Superior temporal gyrus (tissue), 1 donor: Measurements from ENCODE around the gene GDI1.
A peak's percentile ranks its signal among the peaks of the same experiment; 100 is the strongest.

Source experiments
- DNase-seq: peaks from one replicate; pipeline ENCODE4 v3.0.0-alpha.2; 2016; ENCODE audit errors: extremely low spot score

GDI1 gene

DNA sequence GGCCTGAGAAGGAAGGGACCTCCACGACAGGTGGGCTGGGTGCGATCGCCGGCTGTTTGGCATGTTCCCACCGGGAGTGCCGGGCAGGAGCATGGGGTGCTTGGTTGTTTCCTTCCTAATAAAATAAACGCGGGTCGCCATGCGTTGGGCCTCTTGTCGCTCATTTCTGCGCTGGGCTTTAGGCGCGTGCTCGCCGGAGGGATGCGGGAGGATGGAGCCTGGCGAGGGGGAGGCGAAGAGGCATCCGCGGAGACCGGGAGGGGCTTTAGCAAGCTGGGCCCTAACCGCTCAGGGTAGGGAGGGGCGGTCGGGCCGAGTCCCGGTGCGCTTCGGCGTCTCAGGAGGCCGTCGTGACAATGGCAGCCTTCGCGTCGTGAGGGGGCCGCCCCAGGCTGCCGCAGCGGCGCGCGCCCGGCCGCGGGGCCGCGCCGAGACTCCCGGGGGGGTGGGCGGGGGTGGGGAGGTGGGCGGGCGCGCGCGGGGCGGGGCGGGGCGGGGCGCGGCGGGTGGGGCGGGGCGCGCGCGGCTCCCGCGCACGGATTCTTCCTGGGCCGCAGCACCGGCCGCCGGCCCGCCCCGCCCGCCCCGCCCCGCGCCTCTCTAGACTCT lies 476 bp upstream of the GDI1 start:
- DNase-seq = no peak

DNA sequence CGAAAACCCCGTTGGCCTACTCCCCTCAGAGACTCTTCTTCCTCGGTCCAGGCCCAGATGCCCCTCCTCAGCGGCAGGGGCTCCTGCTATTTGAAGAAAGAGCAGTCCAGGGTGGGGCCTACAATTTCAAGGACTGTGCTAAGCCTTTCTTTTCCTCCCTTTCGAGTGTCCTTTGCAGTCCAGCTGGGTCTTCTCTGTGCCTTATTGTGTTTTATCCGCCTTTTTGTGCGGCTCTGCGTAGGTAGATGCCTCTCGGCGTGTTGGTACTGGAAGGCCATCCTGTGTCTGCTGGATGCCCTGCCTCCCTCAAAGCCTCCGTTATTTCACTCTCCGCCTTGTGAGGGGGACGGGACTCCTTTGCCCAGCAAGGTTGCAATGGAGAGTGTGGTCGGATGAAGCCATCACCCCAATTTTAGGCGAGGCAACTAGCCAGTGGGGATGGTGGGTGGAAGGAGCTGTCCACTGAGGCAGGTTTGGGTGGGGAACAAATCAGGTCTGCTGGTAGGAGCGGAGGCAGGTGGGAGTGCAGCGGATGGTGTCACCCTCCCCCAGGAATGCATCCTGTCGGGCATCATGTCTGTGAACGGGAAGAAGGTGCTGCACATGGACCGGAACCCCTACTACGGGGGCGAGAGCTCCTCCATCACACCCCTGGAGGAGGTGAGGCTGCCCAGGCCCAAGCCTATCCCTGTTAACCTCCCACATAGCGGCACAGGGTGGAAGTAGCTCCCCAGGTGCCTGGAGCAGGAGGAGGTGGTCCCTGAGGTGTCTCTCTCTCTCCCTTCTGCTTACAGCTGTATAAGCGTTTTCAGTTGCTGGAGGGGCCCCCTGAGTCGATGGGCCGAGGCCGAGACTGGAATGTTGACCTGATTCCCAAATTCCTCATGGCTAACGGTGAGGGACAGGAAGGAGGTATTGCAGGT lies 1.3 kb downstream of the GDI1 start:
- DNase-seq = no peak

DNA sequence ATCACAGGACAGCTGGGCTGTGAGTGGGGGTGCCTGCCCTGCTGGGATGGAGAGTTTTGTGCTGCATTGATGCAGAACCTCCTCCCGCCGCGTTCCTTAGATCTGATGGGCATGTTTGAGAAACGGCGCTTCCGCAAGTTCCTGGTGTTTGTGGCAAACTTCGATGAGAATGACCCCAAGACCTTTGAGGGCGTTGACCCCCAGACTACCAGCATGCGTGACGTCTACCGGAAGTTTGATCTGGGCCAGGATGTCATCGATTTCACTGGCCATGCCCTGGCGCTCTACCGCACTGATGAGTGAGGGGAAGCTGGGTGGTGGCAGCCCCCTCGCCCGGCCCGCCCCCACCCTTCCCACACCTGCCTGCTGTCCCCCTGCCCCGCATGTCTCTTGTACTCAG lies 2.9 kb downstream of the GDI1 start:
- DNase-seq = no peak

DNA sequence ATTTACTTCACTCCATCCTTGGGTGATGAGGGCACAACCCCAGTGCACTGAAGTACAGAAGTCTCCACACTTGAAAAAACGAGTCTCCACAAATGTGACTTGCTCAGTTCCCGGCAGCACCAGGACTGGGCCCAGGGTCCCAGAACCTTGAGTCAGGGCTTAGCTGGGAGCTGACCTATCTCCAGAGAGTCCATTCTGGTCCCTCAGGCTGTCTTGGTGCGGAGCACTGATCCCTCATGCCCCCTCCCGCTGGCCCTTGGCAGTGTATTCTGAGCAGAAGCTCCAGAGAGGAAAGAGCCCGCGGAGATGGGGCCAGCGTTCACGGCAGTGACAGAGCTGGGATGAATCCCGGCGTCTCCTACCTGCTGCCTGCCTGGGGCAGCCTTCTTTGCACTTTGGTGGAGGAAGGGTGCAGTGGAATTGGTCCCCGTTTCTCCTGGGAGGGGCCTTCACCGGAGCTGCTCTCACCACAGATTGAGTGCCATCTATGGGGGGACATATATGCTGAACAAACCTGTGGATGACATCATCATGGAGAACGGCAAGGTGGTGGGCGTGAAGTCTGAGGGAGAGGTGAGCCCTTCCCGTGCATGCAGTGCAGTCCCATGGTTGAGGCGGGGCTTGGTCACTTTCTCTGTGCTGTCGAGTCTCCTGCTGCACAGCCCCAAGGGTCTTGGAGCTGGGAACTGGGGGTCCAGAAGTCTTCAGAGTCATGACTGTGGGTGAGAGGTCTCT lies 3.8 kb downstream of the GDI1 start:
- DNase-seq = no peak

DNA sequence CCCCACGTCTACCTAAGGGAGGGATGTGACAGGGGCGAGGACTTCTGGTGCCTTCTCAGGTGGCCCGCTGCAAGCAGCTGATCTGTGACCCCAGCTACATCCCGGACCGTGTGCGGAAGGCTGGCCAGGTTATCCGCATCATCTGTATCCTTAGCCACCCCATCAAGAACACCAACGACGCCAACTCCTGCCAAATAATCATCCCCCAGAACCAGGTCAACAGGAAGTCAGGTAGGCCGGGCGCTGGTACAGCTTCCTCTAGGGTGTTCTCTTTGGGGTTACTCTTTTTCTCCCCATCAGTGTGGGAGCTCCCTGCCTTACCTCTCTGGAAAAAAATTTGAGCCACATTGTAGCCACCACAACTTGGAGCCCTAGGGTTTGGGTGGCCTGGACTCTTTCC lies 4.6 kb downstream of the GDI1 start:
- DNase-seq = no peak

DNA sequence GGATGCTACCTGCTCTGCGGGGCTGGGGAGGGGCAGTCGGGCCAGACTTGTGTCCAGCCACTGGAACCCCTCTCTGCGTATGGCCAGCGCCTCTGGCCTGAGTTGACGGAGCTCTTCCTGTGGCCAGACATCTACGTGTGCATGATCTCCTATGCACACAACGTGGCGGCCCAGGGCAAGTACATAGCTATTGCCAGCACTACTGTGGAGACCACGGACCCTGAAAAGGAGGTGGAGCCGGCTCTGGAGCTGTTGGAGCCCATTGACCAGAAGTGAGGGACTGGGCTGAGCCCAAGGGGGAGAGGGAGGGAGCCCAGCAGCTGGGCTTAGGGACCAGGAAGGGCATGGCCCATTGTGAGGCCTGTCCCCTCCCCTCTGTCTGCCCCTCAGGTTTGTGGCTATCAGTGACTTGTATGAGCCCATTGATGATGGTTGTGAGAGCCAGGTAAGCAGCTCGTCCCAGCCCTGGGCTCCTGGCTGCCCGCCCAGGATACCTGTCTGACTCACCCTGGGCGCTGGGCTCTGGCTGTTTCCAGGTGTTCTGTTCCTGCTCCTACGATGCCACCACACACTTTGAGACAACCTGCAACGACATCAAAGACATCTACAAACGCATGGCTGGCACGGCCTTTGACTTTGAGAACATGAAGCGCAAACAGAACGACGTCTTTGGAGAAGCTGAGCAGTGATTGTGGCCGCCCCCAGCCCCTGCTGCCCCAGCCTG lies 5.2 kb downstream of the GDI1 start:
- DNase-seq = no peak

DNA sequence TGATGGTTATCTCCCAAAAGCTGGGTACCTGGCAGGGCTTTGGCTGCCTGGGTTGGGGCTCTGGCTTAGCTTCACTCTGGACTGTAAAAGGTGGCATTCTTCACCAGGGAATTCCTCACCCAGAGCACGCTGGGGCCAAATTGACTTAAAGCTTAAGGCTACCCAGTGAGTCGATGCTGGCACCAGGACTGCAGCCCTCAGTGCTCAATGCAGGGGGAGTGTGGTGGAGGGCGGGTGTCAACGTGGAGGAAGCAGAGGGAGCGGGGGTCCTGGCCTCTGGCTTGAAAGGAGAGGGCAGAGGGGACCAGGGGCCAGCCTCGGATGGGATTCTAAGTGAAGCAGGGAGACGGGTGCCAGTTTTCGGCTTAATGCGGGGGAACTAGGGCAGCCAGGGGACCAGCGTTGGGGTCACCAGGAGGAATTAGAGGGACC lies 6.5 kb downstream of the GDI1 start:
- DNase-seq = no peak

DNA sequence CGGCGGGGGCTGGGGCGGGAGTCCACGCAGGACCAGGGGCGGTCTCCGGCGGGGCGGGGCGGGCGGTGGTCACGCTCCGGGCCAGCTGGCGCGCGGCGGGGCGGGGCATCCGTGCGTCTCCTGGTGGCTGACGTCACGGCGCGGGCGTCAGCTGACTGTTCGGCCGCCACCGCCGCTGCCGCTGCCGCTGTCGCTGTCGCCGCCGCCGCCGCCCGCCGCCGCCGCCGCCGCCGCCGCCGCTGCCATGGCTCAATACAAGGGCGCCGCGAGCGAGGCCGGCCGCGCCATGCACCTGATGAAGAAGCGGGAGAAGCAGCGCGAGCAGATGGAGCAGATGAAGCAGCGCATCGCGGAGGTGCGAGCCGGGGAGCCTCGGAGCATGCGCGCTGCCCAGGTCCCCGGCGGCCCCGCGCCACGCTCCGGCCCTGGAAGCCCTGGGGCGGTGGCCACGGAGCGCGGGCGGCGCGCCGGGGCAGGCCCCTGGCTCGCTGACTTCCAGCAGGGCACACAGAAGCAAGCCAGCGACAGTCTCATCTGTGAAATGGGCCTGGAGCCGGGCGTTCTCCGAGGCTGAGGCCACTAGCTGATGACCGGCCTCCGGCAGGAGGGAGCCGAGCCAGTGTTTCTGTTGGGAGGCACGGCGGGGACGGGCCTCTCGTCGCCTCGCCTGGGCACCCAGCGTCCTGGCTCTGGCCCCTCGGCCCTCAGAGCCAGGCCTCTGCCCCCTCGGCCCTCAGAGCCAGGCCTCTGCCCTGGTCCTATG lies 7.2 kb downstream of the GDI1 start, which contains the start of gene FAM50A:
Gene FAM50A, plus strand, starts transcription at position 150 of the 763 bp plus-strand sequence. Its CDS starts 95 bp downstream, at position 245.
- peak; percentile 51 for DNase-seq

DNA sequence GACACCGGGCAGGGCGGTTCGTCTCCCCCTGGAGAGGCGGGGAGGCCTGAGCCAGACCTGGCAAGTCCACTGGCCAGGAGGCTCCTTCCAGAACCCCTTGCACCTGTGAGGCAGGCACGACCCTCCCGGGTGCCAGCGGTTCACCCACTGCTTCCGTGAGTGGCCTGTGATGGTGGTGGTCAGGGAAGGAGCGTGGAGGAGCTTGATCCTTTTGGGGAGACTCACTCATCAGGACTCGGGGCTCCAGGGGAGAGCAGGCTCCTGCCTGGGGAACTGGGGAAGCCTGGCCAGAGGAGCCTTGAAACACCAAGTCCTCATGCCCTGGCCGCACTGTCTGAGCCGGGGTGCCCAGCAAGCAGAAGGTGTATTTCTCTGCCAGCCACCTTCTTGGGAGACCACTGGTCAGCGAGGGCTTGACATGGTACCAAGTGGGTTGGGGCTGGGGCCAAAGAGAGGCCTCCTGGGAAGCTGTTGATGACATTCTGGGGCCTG lies 7.8 kb downstream of the GDI1 start:
- no peak for DNase-seq

DNA sequence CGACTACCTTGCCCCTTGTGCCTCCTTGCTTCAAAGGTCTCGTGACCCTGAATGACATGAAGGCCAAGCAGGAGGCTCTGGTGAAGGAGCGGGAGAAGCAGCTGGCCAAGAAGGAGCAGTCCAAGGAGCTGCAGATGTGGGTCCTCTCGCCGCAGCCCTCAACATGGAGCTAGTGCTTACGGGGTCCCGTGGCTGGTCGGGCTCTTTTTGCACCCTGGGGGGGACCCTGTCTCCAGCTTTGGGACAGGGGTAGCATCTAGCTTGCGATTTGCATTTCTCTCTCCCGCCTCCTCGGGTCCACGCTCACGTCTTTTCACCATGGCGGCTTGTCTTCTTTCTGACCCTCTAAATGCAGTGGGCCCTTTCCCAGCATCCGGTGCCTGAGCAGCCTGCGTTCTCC lies 8.8 kb downstream of the GDI1 start:
- no peak for DNase-seq

- no peak for DNase-seq
These were observed 9.5 kb downstream of the GDI1 start for GRCh38 chrX:154446430-154446829.

GRCh38 chrX:154448484-154448883 lies 11.5 kb downstream of the GDI1 start:
- DNase-seq = no peak

DNA sequence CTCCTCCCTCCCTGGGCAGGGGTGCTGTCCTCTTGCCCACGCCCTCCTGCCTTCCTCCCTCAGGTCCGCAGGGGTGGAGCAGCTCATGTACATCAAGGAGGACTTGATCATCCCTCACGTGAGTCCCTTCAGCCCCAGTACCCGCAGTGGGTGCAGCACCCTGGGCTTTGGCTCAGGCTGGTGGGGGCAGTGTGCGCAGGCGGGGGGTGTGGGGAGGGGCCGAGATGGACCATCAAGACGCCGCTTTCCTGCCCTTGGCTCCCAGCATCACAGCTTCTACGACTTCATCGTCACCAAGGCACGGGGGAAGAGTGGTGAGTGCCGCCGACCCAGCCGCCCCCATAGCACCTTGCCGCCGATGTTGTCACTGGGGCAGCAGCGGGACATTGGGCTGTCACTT lies 12.7 kb downstream of the GDI1 start:
- no peak for DNase-seq

DNA sequence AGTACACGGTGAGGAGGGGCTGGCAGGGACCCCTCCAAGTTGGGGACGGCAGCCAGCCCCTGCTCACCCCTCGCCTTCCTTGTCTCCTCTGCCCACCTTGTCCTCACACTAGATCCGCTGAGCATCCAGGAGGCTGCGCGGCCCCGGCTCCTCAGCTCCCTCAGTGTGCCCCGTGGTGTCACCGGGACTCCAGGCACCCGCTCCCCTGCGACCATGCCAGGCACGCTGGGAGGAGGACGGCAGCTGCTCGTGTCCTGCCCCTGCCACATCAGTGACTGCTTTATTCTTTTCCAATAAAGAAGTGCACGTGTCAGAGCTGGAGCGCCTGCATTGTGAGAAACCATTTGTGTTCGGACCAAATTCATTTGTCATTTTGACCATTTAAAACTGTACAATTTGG lies 13.4 kb downstream of the GDI1 start:
- no peak for DNase-seq

GRCh38 chrX:154452823-154453222 lies 15.9 kb downstream of the GDI1 start:
- DNase-seq = no peak

DNA sequence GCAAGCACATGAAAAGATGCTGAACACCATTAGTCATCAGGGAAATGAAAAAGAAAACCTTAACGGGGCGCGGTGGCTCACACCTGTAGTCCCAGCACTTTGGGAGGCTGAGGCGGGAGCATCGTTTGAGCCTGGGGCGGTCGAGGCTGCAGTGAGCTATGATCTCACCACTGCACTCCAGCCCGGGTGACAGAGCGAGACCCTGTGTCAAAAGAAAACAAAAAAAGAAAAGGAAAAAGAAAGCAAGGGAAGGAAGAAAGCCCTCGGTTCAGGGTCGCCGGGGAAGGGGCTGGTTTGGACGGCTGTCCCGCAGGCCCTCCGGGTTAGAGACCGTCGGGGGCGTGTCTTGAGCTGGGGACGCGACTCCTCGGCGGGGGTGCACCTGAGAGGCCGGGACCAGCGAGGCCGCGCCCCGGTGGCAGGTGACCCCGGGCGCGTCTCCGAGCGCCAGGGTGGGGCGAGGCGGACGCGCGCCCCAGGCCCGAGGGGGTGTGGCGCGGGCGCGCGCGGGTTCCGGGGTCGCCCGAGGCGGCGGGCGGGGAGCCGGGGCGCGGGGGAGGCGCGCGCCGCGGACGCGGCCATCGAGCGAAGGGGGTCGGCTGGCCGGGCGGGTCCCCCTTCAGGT lies 20.6 kb downstream of the GDI1 start:
- no peak for DNase-seq

DNA sequence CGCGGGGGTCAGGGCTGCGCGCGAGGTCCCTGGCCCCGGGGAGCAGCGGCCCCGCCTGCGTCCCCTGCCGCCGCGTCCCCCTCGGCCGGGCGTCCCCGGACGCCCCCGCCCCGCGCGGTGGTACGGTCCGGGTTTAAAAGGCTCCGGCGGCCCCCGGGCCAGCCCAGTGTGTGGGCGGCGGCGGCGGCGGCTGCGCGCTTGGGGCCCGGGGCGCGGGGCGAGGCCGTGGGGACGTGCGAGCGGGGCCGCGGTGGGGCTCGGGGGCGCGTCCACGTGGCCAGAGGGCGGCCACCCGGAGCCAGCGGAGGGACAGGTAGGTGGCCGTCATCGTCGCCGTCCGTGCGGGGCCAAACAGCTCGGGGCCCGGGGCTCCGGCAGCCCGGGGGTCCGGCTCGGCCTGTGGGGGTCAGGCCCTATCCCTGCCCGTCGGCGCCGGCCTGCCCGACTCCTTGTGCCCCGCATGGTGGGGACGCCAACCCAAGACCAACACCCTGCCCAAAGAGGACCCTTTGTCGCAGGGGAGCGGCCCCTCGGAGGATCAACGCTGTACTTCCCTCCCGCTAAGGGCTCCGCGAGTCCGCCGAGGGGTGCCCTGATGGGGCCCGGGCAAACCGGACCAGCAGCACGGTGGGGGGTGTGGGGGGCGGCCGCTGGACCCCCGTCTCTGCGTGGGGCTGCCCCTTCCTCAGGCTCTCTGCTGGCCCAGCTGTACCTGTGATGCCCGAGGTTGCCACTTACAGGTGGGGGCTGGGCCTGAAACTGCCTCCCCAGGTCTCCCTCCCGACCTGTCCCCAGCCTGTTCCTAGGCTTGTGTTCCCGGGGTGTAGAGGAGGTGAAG lies 21.4 kb downstream of the GDI1 start, which contains the start of gene PLXNA3:
Gene PLXNA3, plus strand, starts transcription at position 166 of the 838 bp plus-strand sequence. CDS start 1,903 bp downstream, outside the sequence.
- no peak for DNase-seq

GRCh38 chrX:154458954-154459778 lies 22.2 kb downstream of the GDI1 start:
- DNase-seq = no peak
